Liver (tissue), 9 donors: Measurements from ENCODE around the gene TMEM127. TPM values are rescaled to one million over a fixed set of nuclear protein-coding genes. Genes with fewer than 3 reads are reported as not detected.

ENCODE experiments used
- DNase-seq: peaks from one replicate; pipeline ENCODE4 v3.0.0-alpha.2; 2017; ENCODE audit warnings: low spot score
- H3K27ac ChIP-seq, 2 donors: one replicate each; pipeline ENCODE4 v1.7.0; 2013; ENCODE audit warnings: inconsistent platforms in 2 of 2, low read length in 2 of 2, control low read depth in 1 of 2, low read depth in 1 of 2, mild to moderate bottlenecking in 1 of 2
- H3K27me3 ChIP-seq, 4 donors: one replicate each; pipeline versions ENCODE4 v1.6.1 to v1.7.0; 2013; ENCODE audit warnings: low read length in 3 of 4, inconsistent platforms in 1 of 4, mild to moderate bottlenecking in 1 of 4, moderate library complexity in 1 of 4; ENCODE audit not compliant: control insufficient read depth in 4 of 4, insufficient read depth in 4 of 4
- H3K36me3 ChIP-seq, 4 donors: one replicate each; pipeline versions ENCODE4 v1.6.1 to v1.7.0; 2013; ENCODE audit warnings: low read length in 3 of 4, mild to moderate bottlenecking in 3 of 4, low read depth in 1 of 4, moderate library complexity in 1 of 4; ENCODE audit not compliant: control insufficient read depth in 4 of 4, insufficient read depth in 3 of 4
- H3K4me1 ChIP-seq, 4 donors: one replicate each; pipeline versions ENCODE4 v1.6.1 to v1.7.0; 2013; ENCODE audit warnings: low read length in 3 of 4, mild to moderate bottlenecking in 3 of 4, moderate library complexity in 1 of 4; ENCODE audit not compliant: control insufficient read depth in 4 of 4, insufficient read depth in 4 of 4
- H3K4me3 ChIP-seq, 3 donors: one replicate each; pipeline versions ENCODE4 v1.6.1 to v1.7.0; 2013; ENCODE audit warnings: low read length in 3 of 3, control low read depth in 1 of 3, low read depth in 1 of 3, mild to moderate bottlenecking in 1 of 3
- H3K9ac ChIP-seq, 2 donors: one replicate each; pipeline ENCODE4 v1.7.0; 2013; ENCODE audit warnings: low read length in 2 of 2, mild to moderate bottlenecking in 2 of 2, moderate library complexity in 2 of 2, control low read depth in 1 of 2, low read depth in 1 of 2
- H3K9me3 ChIP-seq, 4 donors: one replicate each; pipeline versions ENCODE4 v1.6.1 to v1.7.0; 2013; ENCODE audit warnings: low read length in 3 of 4; ENCODE audit not compliant: control insufficient read depth in 4 of 4
- EGR1 ChIP-seq, 2 donors: IDR thresholded peaks; 2 replicates each; pipeline ENCODE4 v1.6.1; 2016 to 2018; ENCODE audit warnings: antibody characterized with exemption in 2 of 2, low read depth in 2 of 2
- FOXA2 ChIP-seq: IDR thresholded peaks from 2 replicates; pipeline ENCODE4 v1.6.1; 2016; ENCODE audit warnings: antibody characterized with exemption
- GABPA ChIP-seq, 2 donors: IDR thresholded peaks in 1 of 2; conservative IDR thresholded peaks in 1 of 2; 2 replicates each; pipeline ENCODE4 v1.6.1; 2016; ENCODE audit warnings: antibody characterized with exemption in 2 of 2, mild to moderate bottlenecking in 1 of 2, moderate library complexity in 1 of 2
- HNF4A ChIP-seq, 2 donors: conservative IDR thresholded peaks; 2 replicates each; pipeline ENCODE4 v1.6.1; 2016; ENCODE audit warnings: antibody characterized with exemption in 2 of 2, mild to moderate bottlenecking in 2 of 2
- HNF4G ChIP-seq: IDR thresholded peaks from 2 replicates; pipeline ENCODE4 v1.6.1; 2016; ENCODE audit warnings: antibody characterized with exemption
- JUND ChIP-seq, 2 donors: IDR thresholded peaks; 2 replicates each; pipeline ENCODE4 v1.6.1; 2016; ENCODE audit warnings: antibody characterized with exemption in 2 of 2
- RAD21 ChIP-seq, 2 donors: IDR thresholded peaks; 2 replicates each; pipeline ENCODE4 v1.6.1; 2016; ENCODE audit warnings: antibody characterized with exemption in 2 of 2, mild to moderate bottlenecking in 2 of 2
- RXRA ChIP-seq, 2 donors: IDR thresholded peaks; 2 replicates each; pipeline ENCODE4 v1.6.1; 2017 to 2018; ENCODE audit warnings: antibody characterized with exemption in 2 of 2, mild to moderate bottlenecking in 1 of 2
- TAF1 ChIP-seq: conservative IDR thresholded peaks from 2 replicates; pipeline ENCODE4 v1.6.1; 2016; ENCODE audit warnings: antibody characterized with exemption, mild to moderate bottlenecking
- YY1 ChIP-seq: IDR thresholded peaks from 2 replicates; pipeline ENCODE4 v1.6.1; 2016; ENCODE audit warnings: antibody characterized with exemption, mild to moderate bottlenecking
- ZBTB33 ChIP-seq: IDR thresholded peaks from 2 replicates; pipeline ENCODE4 v1.6.1; 2016; ENCODE audit warnings: antibody characterized with exemption
- WGBS: extraction: QIAGEN DNeasy Blood & Tissue Kit; methylation state at CpG from one replicate; pipeline ENCODE4 v1.1.7; 2013; 5-methylcytosine and 5-hydroxymethylcytosine counted together
- polyA plus RNA-seq, 2 donors: library from polyadenylated mRNA; stranded (reverse) in 1 of 2; unstranded in 1 of 2; fragments of 200-250 nt in 1 of 2; fragments of >200 nt in 1 of 2; fragmentation: Nextera tagmentation in 1 of 2; extraction: Ambion mirVana in 1 of 2; gene quantifications; one replicate each; pipeline versions ENCODE4 v1.2.1 to v1.2.3, GENCODE V29; 2013 to 2015
- total RNA-seq, 2 donors: library from RNA; depleted of rRNA; stranded (reverse); fragments of >200 nt; gene quantifications; one replicate each; pipeline ENCODE4 v1.2.3, GENCODE V29; 2014
- TF ChIP-seq, protein P1 (sequence below): IDR thresholded peaks from 2 replicates; pipeline ENCODE4 v1.6.1; 2016; ENCODE audit warnings: antibody characterized with exemption
- donor health status: healthy.
- donor health status: healthy.
- donor health status: healthy.
- donor health status: healthy.
- donor health status: healthy.

TMEM127 gene
- total and polyA plus RNA-seq, 4 donors: 11.2 to 27.5 (median 18.4) TPM

DNA sequence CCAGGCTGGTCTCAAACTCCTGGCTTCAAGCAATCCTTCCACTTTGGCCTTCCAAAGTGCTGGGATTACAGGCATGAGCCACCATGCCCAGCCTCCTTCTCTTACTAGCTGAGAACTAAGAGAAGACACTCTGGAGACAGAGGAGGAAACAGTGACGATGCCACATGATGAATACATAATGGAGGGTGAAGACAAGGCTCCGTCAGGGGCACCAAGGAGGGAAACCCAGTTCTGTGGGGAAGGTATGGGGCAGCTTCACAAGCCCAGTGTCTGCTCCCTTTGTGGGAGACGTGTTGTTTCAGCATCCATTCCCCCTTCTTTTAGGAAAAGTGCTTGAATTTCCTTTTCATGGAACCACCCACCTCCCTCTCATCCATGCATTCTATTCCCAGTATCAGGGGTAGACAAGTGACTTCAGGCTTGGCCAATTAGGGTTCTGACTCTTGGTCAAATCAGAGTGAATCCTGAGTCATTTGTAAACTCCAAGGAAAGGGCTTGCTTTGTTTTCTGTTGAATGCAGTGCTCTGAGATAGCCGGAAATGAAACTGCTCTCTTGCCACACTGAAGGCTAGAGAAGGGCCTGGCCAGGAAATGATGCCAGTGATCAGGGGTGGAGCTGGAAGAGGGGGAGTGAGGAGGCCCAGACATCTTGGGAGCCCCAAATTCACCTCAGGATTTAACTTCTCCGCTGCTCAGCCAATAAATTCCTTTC is 23.7 kb downstream of the TMEM127 start:
- whole genome bisulfite sequencing: 77% methylated on average over 5 of the region's 5 CpGs
- no peak for TF ChIP-seq ZBTB33
- TF ChIP-seq GABPA (IDR thresholded peaks at IDR 0.05 in 1 of 2, conservative IDR thresholded peaks at IDR 0.05 in 1 of 2): peak; percentile 36 to 54
- peak overlapping the region; percentile 68 to 78 for H3K27ac ChIP-seq
- no peak for DNase-seq
- H3K9ac ChIP-seq: peak overlapping the region in 1 of 2 donors; percentile 43
- H3K36me3 ChIP-seq: no peaks in the 10 kb centered on the region
- H3K4me1 ChIP-seq: peaks cover 0 to 2% (median 0%) of the 10 kb centered on the region in 4 donors
- no peaks in the 10 kb centered on the region for H3K27me3 ChIP-seq
- H3K9me3 ChIP-seq: no peaks in the 10 kb centered on the region
- H3K4me3 ChIP-seq: no peak overlapping the region

GRCh38 chr2:96241227-96241626 is 24.6 kb downstream of the TMEM127 start:
- no peak for DNase-seq
- H3K27ac ChIP-seq: no peak overlapping the region
- no peak for TF ChIP-seq RAD21 (IDR thresholded peaks at IDR 0.05)
- no peak for TF ChIP-seq HNF4A (conservative IDR thresholded peaks at IDR 0.05)
- TF ChIP-seq GABPA (IDR thresholded peaks at IDR 0.05 in 1 of 2, conservative IDR thresholded peaks at IDR 0.05 in 1 of 2): no peak
- no peak overlapping the region for H3K9ac ChIP-seq
- no peak overlapping the region for H3K4me3 ChIP-seq
- 96% methylated on average over 2 of the region's 2 CpGs for WGBS
- no peaks in the 10 kb centered on the region for H3K9me3 ChIP-seq
- H3K4me1 ChIP-seq: peaks cover 0 to 2% (median 0%) of the 10 kb centered on the region in 4 donors
- H3K36me3 ChIP-seq: no peaks in the 10 kb centered on the region
- no peaks in the 10 kb centered on the region for H3K27me3 ChIP-seq

GRCh38 chr2:96240341-96241038 is 25.3 kb downstream of the TMEM127 start:
- WGBS: 98% methylated on average over 9 of the region's 9 CpGs
- Histone ChIP-seq H3K9me3 (no peaks in the 10 kb centered on the region), H3K27ac (no peak overlapping the region), H3K4me3 (no peak overlapping the region), H3K36me3 (no peaks in the 10 kb centered on the region), H3K27me3 (no peaks in the 10 kb centered on the region), H3K4me1 (peaks cover 0 to 1% (median 0%) of the 10 kb centered on the region in 4 donors), H3K9ac (no peak overlapping the region)
- no peak for DNase-seq
- no peak for TF ChIP-seq ZBTB33
- TF ChIP-seq, protein P1, sequence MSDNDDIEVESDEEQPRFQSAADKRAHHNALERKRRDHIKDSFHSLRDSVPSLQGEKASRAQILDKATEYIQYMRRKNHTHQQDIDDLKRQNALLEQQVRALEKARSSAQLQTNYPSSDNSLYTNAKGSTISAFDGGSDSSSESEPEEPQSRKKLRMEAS: no peak
- no peak for TF ChIP-seq GABPA (IDR thresholded peaks at IDR 0.05 in 1 of 2, conservative IDR thresholded peaks at IDR 0.05 in 1 of 2)
- no peak for TF ChIP-seq FOXA2
- no peak for TF ChIP-seq YY1
- TF ChIP-seq TAF1: no peak
- TF ChIP-seq JUND (IDR thresholded peaks at IDR 0.05): no peak
- no peak for TF ChIP-seq HNF4G
- TF ChIP-seq EGR1 (IDR thresholded peaks at IDR 0.05; ENCODE audit: low read depth in 2 of 2): no peak
- TF ChIP-seq RXRA (IDR thresholded peaks at IDR 0.05): no peak
